MM.1S (cell line): ENCODE measurements around the gene ZNF366.

Experiments used
- DNase-seq: peaks from one replicate; pipeline ENCODE4 v3.0.0-alpha.2; 2015
- H2AFZ ChIP-seq: fragments of 300-600 bp; sonication (generic); 2 replicates; pipeline ENCODE4 v1.6.0; 2016; ENCODE audit warnings: antibody characterized with exemption, low read length
- H3F3A ChIP-seq: fragments of 300-600 bp; sonication (generic); 2 replicates; pipeline ENCODE4 v1.6.1; 2016; ENCODE audit warnings: mild to moderate bottlenecking, antibody characterized with exemption, low read length, moderate library complexity, mixed read lengths; ENCODE audit not compliant: insufficient read depth
- H3K27ac ChIP-seq: fragments of 300-600 bp; sonication (generic); 2 replicates; pipeline ENCODE4 v1.5.1; 2016; ENCODE audit warnings: mild to moderate bottlenecking, low read length
- H3K27me3 ChIP-seq: fragments of 300-600 bp; sonication (generic); replicated peaks from 2 replicates; pipeline ENCODE4 v1.6.0; 2016; ENCODE audit warnings: low read length; ENCODE audit not compliant: insufficient read depth
- H3K36me3 ChIP-seq: fragments of 300-600 bp; sonication (generic); replicated peaks from 2 replicates; pipeline ENCODE4 v1.6.1; 2016; ENCODE audit warnings: mild to moderate bottlenecking, low read length, mixed read lengths; ENCODE audit not compliant: insufficient read depth
- H3K4me1 ChIP-seq: fragments of 300-600 bp; sonication (generic); 2 replicates; pipeline ENCODE4 v1.6.1; 2016; ENCODE audit warnings: low read length, mixed read lengths
- H3K4me2 ChIP-seq: fragments of 300-600 bp; sonication (generic); 2 replicates; pipeline ENCODE4 v1.6.0; 2016; ENCODE audit warnings: low read depth, low read length
- H3K4me3 ChIP-seq: fragments of 300-600 bp; sonication (generic); 2 replicates; pipeline ENCODE4 v1.5.1; 2016; ENCODE audit warnings: low read length, mixed read lengths
- H3K79me2 ChIP-seq: fragments of 300-600 bp; sonication (generic); 2 replicates; pipeline ENCODE4 v1.6.1; 2016; ENCODE audit warnings: mixed run types, low read length, mixed read lengths
- H3K9ac ChIP-seq: fragments of 300-600 bp; sonication (generic); 2 replicates; pipeline ENCODE4 v1.6.1; 2016; ENCODE audit warnings: low read length, mixed read lengths
- H3K9me2 ChIP-seq: fragments of 300-600 bp; sonication (generic); replicated peaks from 2 replicates; pipeline ENCODE4 v1.6.1; 2016; ENCODE audit warnings: mild to moderate bottlenecking, low read length, mixed read lengths; ENCODE audit not compliant: insufficient read depth
- H3K9me3 ChIP-seq: fragments of 300-600 bp; sonication (generic); replicated peaks from 2 replicates; pipeline ENCODE4 v1.6.1; 2016; ENCODE audit warnings: mild to moderate bottlenecking, low read length, mixed read lengths; ENCODE audit not compliant: insufficient read depth
- H4K20me1 ChIP-seq: fragments of 300-600 bp; sonication (generic); 2 replicates; pipeline ENCODE4 v1.6.1; 2016; ENCODE audit warnings: mild to moderate bottlenecking, low read length, moderate library complexity, mixed read lengths; ENCODE audit not compliant: insufficient read depth
- EZH2 ChIP-seq: fragments of 300-600 bp; sonication (generic); optimal IDR thresholded peaks from 2 replicates; pipeline ENCODE3; 2017; ENCODE audit warnings: low read depth, mild to moderate bottlenecking, antibody characterized with exemption, low read length, mixed read lengths
- EZH2phosphoT487 ChIP-seq: fragments of 300-600 bp; sonication (generic); IDR thresholded peaks from 2 replicates; pipeline ENCODE4 v1.6.1; 2018; ENCODE audit warnings: antibody characterized with exemption, low read length
- TF ChIP-seq, protein P1 (sequence below): fragments of 300-600 bp; sonication (generic); IDR thresholded peaks from 2 replicates; pipeline ENCODE4 v1.5.1; 2016; ENCODE audit warnings: antibody characterized with exemption, low read length, mixed read lengths

The ZNF366 gene

GRCh38 chr5:72543365-72543764 is 36.2 kb upstream of the ZNF366 start:
- H2AFZ ChIP-seq, result no peak overlapping the region
- DNase-seq, result no peak

DNA sequence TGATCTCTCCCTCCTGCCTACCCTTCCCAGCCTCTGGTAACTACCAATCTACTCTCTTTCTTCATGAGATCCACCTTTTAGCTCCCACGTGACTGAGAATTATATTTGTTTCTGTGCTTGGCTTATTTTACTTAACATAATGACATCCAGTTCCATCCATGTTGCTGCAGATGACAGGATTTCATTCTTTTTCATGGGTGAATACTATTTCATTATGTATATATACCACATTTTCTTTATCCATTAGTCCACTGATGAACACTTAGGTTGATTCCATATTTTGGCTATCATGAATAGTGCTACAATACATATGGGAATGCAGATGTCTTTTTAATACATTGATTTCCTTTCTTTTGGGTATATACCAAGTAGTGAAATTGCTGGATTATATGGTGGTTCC is 35.5 kb upstream of the ZNF366 start:
- H3K9ac ChIP-seq, result no peak overlapping the region
- H3K27ac ChIP-seq, result no peak overlapping the region
- no peak overlapping the region for H2AFZ ChIP-seq
- no peak for DNase-seq
- no peaks in the 10 kb centered on the region for H3K27me3 ChIP-seq
- H3K79me2 ChIP-seq, result no peaks in the 10 kb centered on the region
- no peaks in the 10 kb centered on the region for H3K4me1 ChIP-seq
- H3K9me3 ChIP-seq, result no peaks in the 10 kb centered on the region
- no peaks in the 10 kb centered on the region for H4K20me1 ChIP-seq
- TF ChIP-seq EZH2phosphoT487 (no peak), EZH2 (no peak)
- TF ChIP-seq, protein P1, sequence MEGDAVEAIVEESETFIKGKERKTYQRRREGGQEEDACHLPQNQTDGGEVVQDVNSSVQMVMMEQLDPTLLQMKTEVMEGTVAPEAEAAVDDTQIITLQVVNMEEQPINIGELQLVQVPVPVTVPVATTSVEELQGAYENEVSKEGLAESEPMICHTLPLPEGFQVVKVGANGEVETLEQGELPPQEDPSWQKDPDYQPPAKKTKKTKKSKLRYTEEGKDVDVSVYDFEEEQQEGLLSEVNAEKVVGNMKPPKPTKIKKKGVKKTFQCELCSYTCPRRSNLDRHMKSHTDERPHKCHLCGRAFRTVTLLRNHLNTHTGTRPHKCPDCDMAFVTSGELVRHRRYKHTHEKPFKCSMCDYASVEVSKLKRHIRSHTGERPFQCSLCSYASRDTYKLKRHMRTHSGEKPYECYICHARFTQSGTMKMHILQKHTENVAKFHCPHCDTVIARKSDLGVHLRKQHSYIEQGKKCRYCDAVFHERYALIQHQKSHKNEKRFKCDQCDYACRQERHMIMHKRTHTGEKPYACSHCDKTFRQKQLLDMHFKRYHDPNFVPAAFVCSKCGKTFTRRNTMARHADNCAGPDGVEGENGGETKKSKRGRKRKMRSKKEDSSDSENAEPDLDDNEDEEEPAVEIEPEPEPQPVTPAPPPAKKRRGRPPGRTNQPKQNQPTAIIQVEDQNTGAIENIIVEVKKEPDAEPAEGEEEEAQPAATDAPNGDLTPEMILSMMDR, result no peak
- no peaks in the 10 kb centered on the region for H3F3A ChIP-seq
- no peak overlapping the region for H3K4me2 ChIP-seq
- no peak overlapping the region for H3K4me3 ChIP-seq
- H3K36me3 ChIP-seq, result no peaks in the 10 kb centered on the region
- H3K9me2 ChIP-seq, result no peaks in the 10 kb centered on the region

More at GRCh38 chr5:72543365-72543764, 36.2 kb upstream of the ZNF366 start:
- Histone ChIP-seq H3K79me2 (no peaks in the 10 kb centered on the region), H3K27me3 (no peaks in the 10 kb centered on the region), H3K4me2 (no peak overlapping the region), H3F3A (no peaks in the 10 kb centered on the region), H3K9ac (no peak overlapping the region), H3K36me3 (no peaks in the 10 kb centered on the region), H3K9me2 (no peaks in the 10 kb centered on the region), H3K4me1 (no peaks in the 10 kb centered on the region), H3K9me3 (no peaks in the 10 kb centered on the region), H4K20me1 (no peaks in the 10 kb centered on the region), H3K4me3 (no peak overlapping the region), H3K27ac (no peak overlapping the region)
- TF ChIP-seq EZH2 (no peak), EZH2phosphoT487 (no peak)
- TF ChIP-seq, protein P1, result no peak

DNA sequence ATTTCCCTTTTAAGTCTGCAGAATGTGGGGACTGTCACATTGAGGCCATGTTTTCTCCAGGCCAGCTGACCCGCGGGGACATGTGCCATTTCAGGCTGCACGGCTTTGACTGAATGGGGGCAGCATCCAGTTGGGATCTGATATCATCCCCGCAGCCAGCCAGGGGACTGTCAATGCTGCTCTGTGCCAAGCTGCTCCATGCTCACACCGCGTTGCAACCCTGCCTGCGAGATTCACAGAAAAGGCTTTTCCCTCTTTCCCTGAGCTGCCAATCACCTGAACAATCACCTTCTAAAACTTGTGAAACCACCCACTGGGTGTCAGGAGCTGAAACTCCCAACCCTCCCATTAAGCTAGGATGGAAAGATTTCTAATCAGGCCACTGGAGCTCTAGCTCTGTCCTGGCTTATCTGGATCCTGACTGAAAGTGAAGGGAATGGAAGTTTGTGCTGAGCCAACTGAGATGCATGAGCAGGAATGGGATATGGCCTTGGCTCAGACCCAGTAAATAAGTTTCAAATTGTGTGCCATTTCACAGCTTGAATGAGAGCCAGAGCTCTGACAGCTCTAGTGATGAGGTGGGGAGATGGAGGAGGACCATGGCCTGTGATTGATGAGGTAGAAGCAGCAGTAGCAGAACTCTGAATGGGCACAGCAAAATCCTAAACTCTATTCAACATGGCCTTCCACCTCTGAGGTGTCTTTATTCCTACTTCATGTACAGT is 34.5 kb upstream of the ZNF366 start:
- H3K4me3 ChIP-seq, result no peak overlapping the region
- no peaks in the 10 kb centered on the region for H3K79me2 ChIP-seq
- no peaks in the 10 kb centered on the region for H3F3A ChIP-seq
- no peak overlapping the region for H3K4me2 ChIP-seq
- H3K4me1 ChIP-seq, result no peaks in the 10 kb centered on the region
- no peaks in the 10 kb centered on the region for H3K9me2 ChIP-seq
- H3K9me3 ChIP-seq, result no peaks in the 10 kb centered on the region
- H4K20me1 ChIP-seq, result no peaks in the 10 kb centered on the region
- TF ChIP-seq EZH2phosphoT487, result no peak
- no peak for TF ChIP-seq EZH2
- TF ChIP-seq, protein P1, result no peak
- H3K27ac ChIP-seq, result no peak overlapping the region
- H3K36me3 ChIP-seq, result no peaks in the 10 kb centered on the region
- H3K9ac ChIP-seq, result no peak overlapping the region
- no peak for DNase-seq
- H3K27me3 ChIP-seq, result no peaks in the 10 kb centered on the region
- H2AFZ ChIP-seq, result no peak overlapping the region
